Progenitor cell of endocrine pancreas (in vitro differentiated cells): ENCODE measurements around the gene UBE2J2. TPM values are rescaled to one million over a fixed set of nuclear protein-coding genes. Genes with fewer than 3 reads are reported as not detected.

Experiments used
- DNase-seq: peaks from one replicate; pipeline ENCODE4 v3.0.0; 2021; ENCODE audit warnings: low spot score; ENCODE audit not compliant: unreplicated experiment
- H3K27ac Mint-ChIP-seq: 2 replicates; pipeline ENCODE4 v1.8.0; 2021; ENCODE audit warnings: mild to moderate bottlenecking, moderate library complexity, mixed read lengths
- H3K27me3 Mint-ChIP-seq: 2 replicates; pipeline ENCODE4 v1.8.0; 2021; ENCODE audit warnings: mixed read lengths
- H3K36me3 Mint-ChIP-seq: 2 replicates; pipeline ENCODE4 v1.8.0; 2022; ENCODE audit warnings: mixed read lengths; ENCODE audit not compliant: insufficient read depth
- H3K4me1 Mint-ChIP-seq: 2 replicates; pipeline ENCODE4 v1.8.0; 2021; ENCODE audit warnings: low read depth, mixed read lengths
- H3K4me3 Mint-ChIP-seq: 2 replicates; pipeline ENCODE4 v1.8.0; 2021; ENCODE audit warnings: low read depth, mild to moderate bottlenecking, moderate library complexity, mixed read lengths
- H3K9me3 Mint-ChIP-seq: 2 replicates; pipeline ENCODE4 v1.8.0; 2021; ENCODE audit warnings: low read depth, mixed read lengths
- total RNA-seq: library from RNA; stranded (reverse); gene quantifications from 2 replicates; pipeline ENCODE4 v1.2.1, GENCODE V29; 2021
- TF ChIP-seq, protein P1 (sequence below): fragments of 200-600 bp; sonication (generic); IDR thresholded peaks from one replicate; pipeline ENCODE4 v1.5.0; 2021; ENCODE audit warnings: antibody characterized with exemption, mild to moderate bottlenecking; ENCODE audit not compliant: unreplicated experiment

UBE2J2 gene
- total RNA-seq, 1 donor from 2014 or later = 73.6 TPM

DNA sequence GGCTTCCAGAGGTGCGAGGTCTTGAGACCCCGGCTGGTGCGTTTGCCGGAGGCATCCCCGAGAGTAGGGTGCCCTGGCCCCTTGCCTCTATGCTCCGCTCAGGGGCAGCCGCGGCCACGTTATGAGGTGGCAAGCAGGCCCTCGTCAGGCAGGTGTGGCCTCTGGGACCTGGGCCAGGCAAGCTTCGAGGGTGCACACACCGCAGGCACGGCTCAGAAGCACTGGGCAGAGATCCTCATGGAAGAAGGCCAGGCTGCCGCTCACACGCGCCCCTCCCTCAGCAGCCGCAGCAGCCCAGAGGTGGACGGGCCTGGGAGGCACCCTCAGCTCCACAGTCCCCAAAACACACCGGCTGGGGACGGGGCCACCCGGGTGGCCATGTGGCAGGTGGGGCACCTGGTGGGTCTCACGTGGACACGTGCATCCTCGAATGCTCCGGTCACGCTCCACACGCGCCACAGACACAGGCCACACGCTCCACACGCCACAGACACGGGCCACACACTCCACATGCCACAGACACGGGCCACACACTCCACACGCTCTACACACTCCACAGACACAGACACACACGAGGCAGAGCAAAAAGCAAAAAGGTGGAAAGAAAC, 48.3 kb downstream of the UBE2J2 start:
- no peak overlapping the region for H3K27ac Mint-ChIP-seq
- TF ChIP-seq, protein P1, sequence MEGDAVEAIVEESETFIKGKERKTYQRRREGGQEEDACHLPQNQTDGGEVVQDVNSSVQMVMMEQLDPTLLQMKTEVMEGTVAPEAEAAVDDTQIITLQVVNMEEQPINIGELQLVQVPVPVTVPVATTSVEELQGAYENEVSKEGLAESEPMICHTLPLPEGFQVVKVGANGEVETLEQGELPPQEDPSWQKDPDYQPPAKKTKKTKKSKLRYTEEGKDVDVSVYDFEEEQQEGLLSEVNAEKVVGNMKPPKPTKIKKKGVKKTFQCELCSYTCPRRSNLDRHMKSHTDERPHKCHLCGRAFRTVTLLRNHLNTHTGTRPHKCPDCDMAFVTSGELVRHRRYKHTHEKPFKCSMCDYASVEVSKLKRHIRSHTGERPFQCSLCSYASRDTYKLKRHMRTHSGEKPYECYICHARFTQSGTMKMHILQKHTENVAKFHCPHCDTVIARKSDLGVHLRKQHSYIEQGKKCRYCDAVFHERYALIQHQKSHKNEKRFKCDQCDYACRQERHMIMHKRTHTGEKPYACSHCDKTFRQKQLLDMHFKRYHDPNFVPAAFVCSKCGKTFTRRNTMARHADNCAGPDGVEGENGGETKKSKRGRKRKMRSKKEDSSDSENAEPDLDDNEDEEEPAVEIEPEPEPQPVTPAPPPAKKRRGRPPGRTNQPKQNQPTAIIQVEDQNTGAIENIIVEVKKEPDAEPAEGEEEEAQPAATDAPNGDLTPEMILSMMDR = no peak
- no peak overlapping the region for H3K4me3 Mint-ChIP-seq
- no peaks in the 10 kb centered on the region for H3K27me3 Mint-ChIP-seq
- no peaks in the 10 kb centered on the region for H3K9me3 Mint-ChIP-seq
- peaks cover 1% of the 10 kb centered on the region for H3K4me1 Mint-ChIP-seq
- DNase-seq = no peak
- H3K36me3 Mint-ChIP-seq = peaks cover 17% of the 10 kb centered on the region

DNA sequence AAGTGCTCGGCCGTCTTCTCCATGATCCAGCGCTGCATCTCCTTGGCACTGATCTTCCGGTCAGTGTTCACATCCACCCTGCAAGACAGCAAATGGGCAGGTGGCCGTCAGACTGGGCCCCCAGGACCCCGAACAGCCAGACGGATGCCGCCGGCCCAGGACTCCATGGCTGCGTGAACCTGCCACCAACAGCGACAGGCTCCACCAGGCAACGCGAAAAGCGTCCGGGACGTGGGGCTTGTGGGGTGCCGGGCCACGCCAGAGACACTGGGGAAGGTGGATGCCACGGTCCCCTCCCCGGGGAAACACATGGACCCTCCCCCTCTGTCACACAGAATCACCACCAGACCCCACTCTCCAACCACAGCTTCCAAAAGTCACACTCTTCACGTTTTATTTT, 49.8 kb downstream of the UBE2J2 start:
- Mint-ChIP-seq H3K27ac (no peak overlapping the region), H3K27me3 (no peaks in the 10 kb centered on the region), H3K36me3 (peaks cover 16% of the 10 kb centered on the region), H3K4me3 (no peak overlapping the region), H3K9me3 (no peaks in the 10 kb centered on the region), H3K4me1 (no peaks in the 10 kb centered on the region)
- no peak for DNase-seq
- TF ChIP-seq, protein P1 = no peak

DNA sequence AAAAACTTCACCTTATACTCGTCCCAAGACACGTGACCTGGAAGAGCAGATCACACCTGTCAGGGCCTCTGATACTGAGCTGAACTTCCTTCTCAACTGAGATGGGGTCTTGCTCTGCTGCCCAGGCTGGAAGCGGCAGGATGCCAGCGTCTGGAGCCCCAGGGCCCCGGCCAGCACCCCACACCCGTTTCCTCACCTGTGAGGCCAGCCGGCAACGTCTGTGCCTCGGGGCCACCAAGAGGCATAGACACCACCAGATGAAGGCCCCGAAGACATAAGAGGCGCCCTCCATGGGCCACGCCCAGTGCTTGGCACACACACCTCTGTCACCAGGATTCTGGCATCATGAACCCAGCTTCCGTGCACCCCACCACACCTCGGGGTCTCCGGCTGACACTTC, 50.3 kb downstream of the UBE2J2 start:
- Mint-ChIP-seq H3K36me3 (peaks cover 16% of the 10 kb centered on the region), H3K27me3 (no peaks in the 10 kb centered on the region), H3K4me3 (no peak overlapping the region), H3K4me1 (no peaks in the 10 kb centered on the region), H3K9me3 (no peaks in the 10 kb centered on the region), H3K27ac (no peak overlapping the region)
- DNase-seq = no peak
- TF ChIP-seq, protein P1 = no peak

DNA sequence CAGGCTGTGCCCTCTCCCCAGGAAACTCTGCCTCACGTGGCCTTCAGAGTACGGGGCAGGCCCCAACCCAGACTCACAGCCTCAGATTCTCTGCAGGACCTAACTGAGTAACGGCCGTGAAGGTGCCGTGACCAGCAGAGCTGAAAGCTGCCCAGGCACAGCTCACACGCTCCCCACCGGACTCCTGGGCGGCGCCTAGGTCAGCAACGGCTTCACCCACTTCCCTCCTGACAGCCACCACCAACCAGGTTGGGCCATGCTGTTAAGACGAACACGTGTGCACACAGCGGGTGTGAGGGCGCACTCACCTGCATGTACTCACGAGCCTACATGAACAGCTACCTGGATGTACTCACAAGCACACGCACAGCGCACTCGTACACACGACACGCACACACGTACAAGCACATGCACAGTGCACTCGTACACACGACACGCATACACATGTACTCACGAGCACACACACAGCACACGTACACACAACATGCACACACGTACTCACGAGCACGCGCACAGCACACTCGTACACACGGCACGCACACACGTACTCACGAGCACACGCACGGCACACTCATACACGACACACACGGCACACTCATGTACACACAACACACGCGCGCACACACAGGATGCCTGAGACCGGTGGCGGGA, 51.0 kb downstream of the UBE2J2 start:
- no peaks in the 10 kb centered on the region for H3K9me3 Mint-ChIP-seq
- H3K36me3 Mint-ChIP-seq = peaks cover 16% of the 10 kb centered on the region
- H3K4me3 Mint-ChIP-seq = no peak overlapping the region
- H3K27ac Mint-ChIP-seq = no peak overlapping the region
- TF ChIP-seq, protein P1 = no peak
- no peaks in the 10 kb centered on the region for H3K4me1 Mint-ChIP-seq
- no peak for DNase-seq
- H3K27me3 Mint-ChIP-seq = no peaks in the 10 kb centered on the region

DNA sequence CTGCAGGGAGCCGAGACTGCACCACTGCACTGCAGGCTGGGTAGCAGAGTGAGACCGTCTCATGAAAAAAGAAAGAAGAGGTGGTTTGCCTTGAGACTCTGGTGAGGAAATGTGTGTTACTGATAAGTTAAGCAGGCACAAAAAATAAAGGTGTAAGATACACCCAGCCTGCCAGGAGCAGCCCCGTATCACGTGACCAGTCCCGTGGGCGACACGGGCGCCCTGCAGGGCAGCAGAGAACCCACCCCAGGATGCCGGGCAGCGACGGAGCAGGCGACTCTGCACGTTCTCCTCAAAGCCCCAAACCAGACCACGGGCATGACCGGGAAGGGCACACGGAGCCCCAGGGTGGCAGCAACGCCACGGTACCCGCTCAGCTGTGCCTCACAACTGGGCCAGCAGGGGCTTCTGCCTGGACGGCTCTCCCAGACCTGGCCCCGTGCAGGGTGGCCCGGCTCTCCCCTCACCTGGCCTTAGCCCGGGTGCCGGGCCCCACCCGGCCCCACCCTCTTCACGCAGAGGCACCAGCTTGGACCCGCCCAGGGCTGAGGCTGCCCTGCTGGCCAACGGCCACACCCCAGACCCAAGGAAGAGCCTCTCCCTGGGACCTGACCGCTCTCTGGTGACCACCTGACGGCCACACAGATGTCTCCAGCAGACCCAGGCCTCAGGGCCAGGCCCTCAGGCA, 51.6 kb downstream of the UBE2J2 start:
- TF ChIP-seq, protein P1 = no peak
- Mint-ChIP-seq H3K4me3 (no peak overlapping the region), H3K4me1 (no peaks in the 10 kb centered on the region), H3K27me3 (no peaks in the 10 kb centered on the region), H3K36me3 (peaks cover 17% of the 10 kb centered on the region), H3K27ac (no peak overlapping the region), H3K9me3 (no peaks in the 10 kb centered on the region)
- DNase-seq = no peak
